Measurements from ENCODE around the gene ESYT3. TPM values are rescaled to one million over a fixed set of nuclear protein-coding genes. Genes with fewer than 3 reads are reported as not detected.

The ESYT3 gene
- total RNA-seq, 1 experiment from 2014 or later, result 6.3 TPM

DNA sequence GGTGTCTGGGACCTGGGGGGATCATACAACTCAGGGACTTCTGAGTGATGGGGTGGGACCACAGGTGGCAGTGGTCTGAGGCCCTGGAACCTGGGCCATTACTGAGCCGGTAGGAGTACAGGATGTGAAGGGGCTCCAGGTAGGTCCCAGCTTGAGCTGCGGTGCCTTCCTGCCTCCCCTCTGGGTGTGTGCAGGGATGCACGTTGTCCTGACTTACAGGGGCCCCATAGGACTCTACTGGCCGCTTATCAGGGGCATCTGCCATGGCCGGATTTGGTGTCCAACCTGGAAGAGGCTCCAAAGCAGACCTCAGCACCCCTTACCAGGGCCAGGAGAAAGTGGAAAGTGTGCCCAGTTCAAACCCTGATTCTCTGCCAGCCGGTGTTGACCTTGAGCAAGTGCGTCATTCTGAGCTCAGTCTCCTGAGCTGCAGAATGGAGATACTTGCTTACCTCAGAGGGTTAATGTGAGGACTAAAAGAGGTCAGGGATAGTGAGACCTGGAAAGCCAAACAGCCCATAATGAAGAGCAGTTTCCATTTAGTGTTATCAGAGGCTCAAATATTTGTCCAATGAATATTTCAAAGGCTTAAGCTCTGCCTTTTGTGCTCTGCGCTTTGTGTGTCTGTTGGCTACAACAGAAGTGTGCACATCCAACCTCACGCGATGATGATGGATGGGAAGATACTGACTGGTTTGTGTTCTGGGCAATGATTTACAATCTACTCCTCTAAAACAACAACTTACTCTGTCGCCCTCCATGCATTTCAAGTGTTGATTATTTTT lies 35.4 kb upstream of the ESYT3 start:
- Histone ChIP-seq H2BK12ac (ENCODE audit: insufficient read length, low read depth, low read length) (no peak overlapping the region), H3T11ph (ENCODE audit: low read length) (no peak overlapping the region), H3K23ac (ENCODE audit: insufficient read length, low read depth, low read length) (no peak overlapping the region), H2BK5ac (ENCODE audit: insufficient read length, low read length) (no peak overlapping the region), H2AFZ (ENCODE audit: low read length) (no peak overlapping the region), H3K4me1 (ENCODE audit: insufficient read depth, low read length) (no peaks in the 10 kb centered on the region; the same call in 1 of the 2 replicates), H3K56ac (ENCODE audit: insufficient read length, low read depth, low read length) (no peak overlapping the region), H3K18ac (ENCODE audit: insufficient read length, low read depth, low read length) (no peak overlapping the region), H2BK15ac (ENCODE audit: low read depth, low read length) (no peak overlapping the region), H3K9me3 (ENCODE audit: control insufficient read depth, low read depth, low read length) (no peaks in the 10 kb centered on the region), H4K20me1 (ENCODE audit: control insufficient read depth, insufficient read depth, insufficient read length) (no peaks in the 10 kb centered on the region), H4K91ac (ENCODE audit: insufficient read length, low read depth, low read length) (no peak overlapping the region), H2AK5ac (ENCODE audit: insufficient read length, low read length) (no peak overlapping the region), H3K79me2 (ENCODE audit: insufficient read depth, low read length) (no peaks in the 10 kb centered on the region), H3K4ac (ENCODE audit: low read depth, low read length) (no peak overlapping the region), H2BK120ac (ENCODE audit: low read depth, low read length, poor library complexity, severe bottlenecking) (no peak overlapping the region), H3K9ac (ENCODE audit: extremely low read depth, insufficient read length, low read length) (no peak overlapping the region), H4K8ac (replicated peaks; ENCODE audit: insufficient read length, low read depth, low read length) (no peak overlapping the region), H3K14ac (ENCODE audit: insufficient read depth, low read length) (no peak overlapping the region), H3K27ac (ENCODE audit: insufficient read length, low read depth, low read length) (no peak overlapping the region), H3K4me2 (ENCODE audit: insufficient read depth, insufficient read length, low read length) (no peak overlapping the region), H3K23me2 (ENCODE audit: insufficient read length, low read depth, low read length, poor library complexity, severe bottlenecking) (peaks cover 3% of the 10 kb centered on the region), H4K5ac (ENCODE audit: insufficient read length, low read depth, low read length) (no peak overlapping the region), H2BK20ac (ENCODE audit: low read depth, low read length, poor library complexity, severe bottlenecking) (no peak overlapping the region), H3K79me1 (ENCODE audit: insufficient read depth, low read depth, low read length, poor library complexity, severe bottlenecking) (no peaks in the 10 kb centered on the region), H3K27me3 (ENCODE audit: insufficient read depth, low read length) (no peaks in the 10 kb centered on the region)
- H3K27me3 Mint-ChIP-seq (ENCODE audit: low read depth), result peaks cover 1% of the 10 kb centered on the region; the same call in 1 of the 2 replicates
- H3K4me3 Mint-ChIP-seq, result no peak overlapping the region
- TF ChIP-seq, protein P1, sequence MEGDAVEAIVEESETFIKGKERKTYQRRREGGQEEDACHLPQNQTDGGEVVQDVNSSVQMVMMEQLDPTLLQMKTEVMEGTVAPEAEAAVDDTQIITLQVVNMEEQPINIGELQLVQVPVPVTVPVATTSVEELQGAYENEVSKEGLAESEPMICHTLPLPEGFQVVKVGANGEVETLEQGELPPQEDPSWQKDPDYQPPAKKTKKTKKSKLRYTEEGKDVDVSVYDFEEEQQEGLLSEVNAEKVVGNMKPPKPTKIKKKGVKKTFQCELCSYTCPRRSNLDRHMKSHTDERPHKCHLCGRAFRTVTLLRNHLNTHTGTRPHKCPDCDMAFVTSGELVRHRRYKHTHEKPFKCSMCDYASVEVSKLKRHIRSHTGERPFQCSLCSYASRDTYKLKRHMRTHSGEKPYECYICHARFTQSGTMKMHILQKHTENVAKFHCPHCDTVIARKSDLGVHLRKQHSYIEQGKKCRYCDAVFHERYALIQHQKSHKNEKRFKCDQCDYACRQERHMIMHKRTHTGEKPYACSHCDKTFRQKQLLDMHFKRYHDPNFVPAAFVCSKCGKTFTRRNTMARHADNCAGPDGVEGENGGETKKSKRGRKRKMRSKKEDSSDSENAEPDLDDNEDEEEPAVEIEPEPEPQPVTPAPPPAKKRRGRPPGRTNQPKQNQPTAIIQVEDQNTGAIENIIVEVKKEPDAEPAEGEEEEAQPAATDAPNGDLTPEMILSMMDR (conservative IDR thresholded peaks at IDR 0.05), result no peak
- no peaks in the 10 kb centered on the region for H3K9me3 Mint-ChIP-seq
- peaks cover 10 to 26% (median 11%) of the 10 kb centered on the region in 3 experiments for H3K36me3 Mint-ChIP-seq (ENCODE audit: insufficient read depth in 1 of 3, low read depth in 3 of 3)
- no peak overlapping the region for H3K27ac Mint-ChIP-seq
- WGBS (ENCODE audit: extremely low coverage, insufficient read length, low lambda C conversion rate), result no CpG with 5 or more reads among the region's 11 CpGs
- DNase-seq, result peak; percentile 9
- H3K4me1 Mint-ChIP-seq, result peaks cover 28 to 42% of the 10 kb centered on the region in 2 experiments
